CD4-positive, alpha-beta T cell treated with Interferon alpha-2 for 1 hour (primary cell): ENCODE measurements around the gene MAPKAP1.

ENCODE experiments used
- DNase-seq, 2 donors: peaks; one replicate each; pipeline ENCODE4 v3.0.0-alpha.2; 2020 to 2022

The MAPKAP1 gene

GRCh38 chr9:125442452-125442851, 264.6 kb downstream of the MAPKAP1 start:
- no peak for DNase-seq

GRCh38 chr9:125440411-125440810, 266.6 kb downstream of the MAPKAP1 start:
- no peak for DNase-seq

GRCh38 chr9:125439434-125440272, 267.4 kb downstream of the MAPKAP1 start:
- DNase-seq: no peak

GRCh38 chr9:125438506-125439433, 268.2 kb downstream of the MAPKAP1 start:
- no peak for DNase-seq

- DNase-seq: no peak
Measured at GRCh38 chr9:125437771-125438221, 269.2 kb downstream of the MAPKAP1 start.

- no peak for DNase-seq
Measured at GRCh38 chr9:125436613-125437443, 270.2 kb downstream of the MAPKAP1 start.

GRCh38 chr9:125435776-125436612, 271.0 kb downstream of the MAPKAP1 start:
- DNase-seq: no peak

- no peak for DNase-seq
Measured at GRCh38 chr9:125434986-125435775, 271.8 kb downstream of the MAPKAP1 start.

GRCh38 chr9:125433461-125434011, 273.5 kb downstream of the MAPKAP1 start:
- no peak for DNase-seq

GRCh38 chr9:125432715-125433385, 274.2 kb downstream of the MAPKAP1 start:
- DNase-seq: no peak

- no peak for DNase-seq
Measured at GRCh38 chr9:125431741-125432271, 275.2 kb downstream of the MAPKAP1 start.

- no peak for DNase-seq
Measured at GRCh38 chr9:125431012-125431305, 276.0 kb downstream of the MAPKAP1 start.

GRCh38 chr9:125430161-125431011, 276.6 kb downstream of the MAPKAP1 start:
- DNase-seq: no peak

GRCh38 chr9:125429476-125430160, 277.4 kb downstream of the MAPKAP1 start:
- DNase-seq: no peak

- no peak for DNase-seq
Measured at GRCh38 chr9:125428902-125429467, 278.0 kb downstream of the MAPKAP1 start.

GRCh38 chr9:125428060-125428901, 278.7 kb downstream of the MAPKAP1 start:
- DNase-seq: no peak

- no peak for DNase-seq
Measured at GRCh38 chr9:125427556-125427955, 279.5 kb downstream of the MAPKAP1 start.
